Natural killer cell treated with Interleukin-12 subunit alpha and Interleukin-12 subunit beta and Interleukin-15 and Interleukin-18, amount 100 ng/mL, for 72 hours (primary cell): ENCODE results near the gene KCNG1. TPM values are rescaled to one million over a fixed set of nuclear protein-coding genes. Genes with fewer than 3 reads are reported as not detected.
"Not testable (repeated sequence)": the region's sequence is repeated elsewhere in the genome, so short reads cannot be mapped to it uniquely, and the experiment has no call there.

Experiments
- ATAC-seq, 2 donors: fragments of 150-1000 bp; cut with Tn5 transposase in 1 of 2; sonication (Bioruptor Pico), chemical (Tn5 transposase) in 1 of 2; 2 replicates each; pipeline ENCODE4 v1.10.0; 2021
- DNase-seq: peaks from one replicate; pipeline ENCODE4 v3.0.0; 2022; ENCODE audit warnings: low spot score
- H3K27ac Mint-ChIP-seq, 2 donors: 1 replicate in 1 of 2; 2 replicates in 1 of 2; pipeline ENCODE4 v1.8.0; 2022; ENCODE audit warnings: mixed read lengths in 2 of 2, mild to moderate bottlenecking in 1 of 2, moderate library complexity in 1 of 2
- H3K27me3 Mint-ChIP-seq, 2 donors: 1 replicate in 1 of 2; 2 replicates in 1 of 2; pipeline ENCODE4 v1.8.0; 2022; ENCODE audit warnings: mixed read lengths in 2 of 2
- H3K36me3 Mint-ChIP-seq: one replicate; pipeline ENCODE4 v1.8.0; 2022; ENCODE audit warnings: mixed read lengths
- H3K4me1 Mint-ChIP-seq, 2 donors: 1 replicate in 1 of 2; 2 replicates in 1 of 2; pipeline ENCODE4 v1.8.0; 2022; ENCODE audit warnings: low read depth in 2 of 2, mixed read lengths in 2 of 2, mild to moderate bottlenecking in 1 of 2
- H3K4me3 Mint-ChIP-seq: one replicate; pipeline ENCODE4 v1.8.0; 2022; ENCODE audit warnings: mixed read lengths
- H3K9me3 Mint-ChIP-seq: 2 replicates; pipeline ENCODE4 v1.8.0; 2022; ENCODE audit warnings: mixed read lengths
- total RNA-seq, 2 donors: library from RNA; stranded (reverse); gene quantifications; one replicate each; pipeline ENCODE4 v1.2.3, GENCODE V29; 2022

Gene KCNG1
- total RNA-seq, 2 donors from 2014 or later: not detected

DNA sequence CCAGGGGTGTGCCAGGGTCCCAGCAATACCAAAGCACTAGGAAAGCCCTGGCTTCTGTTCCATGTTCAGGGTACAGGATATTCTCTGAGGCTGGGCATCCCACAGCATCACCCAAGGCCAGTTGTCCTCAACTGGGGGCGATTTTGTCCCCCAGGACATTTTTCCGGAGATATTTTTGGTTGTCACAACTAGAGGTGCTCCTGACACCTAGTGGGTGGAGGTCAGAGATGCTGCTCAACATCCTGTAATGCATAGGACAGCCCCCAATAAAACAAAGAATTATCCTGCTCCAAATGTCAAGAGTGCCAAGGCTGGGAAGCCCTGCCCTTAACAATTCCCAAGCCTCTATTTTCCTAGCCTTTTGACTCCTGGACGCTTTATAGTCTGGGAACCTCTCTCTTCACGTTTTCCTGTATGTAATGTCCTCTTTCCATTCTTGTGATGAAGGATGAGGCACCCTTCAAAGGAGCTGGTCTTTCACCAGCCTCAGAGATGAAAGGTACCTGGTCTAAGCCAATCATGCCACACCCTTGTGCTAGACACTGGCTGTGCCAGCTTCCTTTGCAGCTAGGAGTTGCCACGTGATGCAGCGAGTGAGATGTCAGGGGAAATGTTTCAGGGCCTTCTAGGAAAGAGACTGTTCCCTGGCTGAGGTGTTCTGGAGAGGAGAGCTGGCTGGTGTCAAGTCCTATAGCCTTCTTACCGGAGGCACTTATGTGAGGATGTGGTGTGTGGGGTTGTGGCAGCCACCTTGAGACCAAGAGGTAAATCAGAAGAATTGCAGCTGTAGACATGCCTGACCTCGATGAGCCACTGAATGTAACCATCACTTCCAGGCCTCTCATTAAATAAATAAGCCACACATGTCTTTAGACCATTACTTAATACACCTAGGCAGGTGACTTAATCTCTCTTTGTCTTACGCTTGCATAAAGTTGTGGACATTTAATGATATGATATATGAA lies 23.4 kb upstream of the KCNG1 start:
- no peak for ATAC-seq
- H3K4me3 Mint-ChIP-seq: no peak overlapping the region
- H3K4me1 Mint-ChIP-seq: no peaks in the 10 kb centered on the region
- H3K27me3 Mint-ChIP-seq: peaks cover 16 to 35% of the 10 kb centered on the region in 2 donors
- H3K36me3 Mint-ChIP-seq: no peaks in the 10 kb centered on the region
- H3K9me3 Mint-ChIP-seq: no peaks in the 10 kb centered on the region
- no peak overlapping the region for H3K27ac Mint-ChIP-seq
- no peak for DNase-seq

- not testable (repeated sequence) for H3K9me3 Mint-ChIP-seq, H3K4me1 Mint-ChIP-seq, H3K4me3 Mint-ChIP-seq, DNase-seq, H3K27ac Mint-ChIP-seq, H3K36me3 Mint-ChIP-seq, ATAC-seq
- peaks cover 10 to 27% of the 10 kb centered on the region in 2 donors for H3K27me3 Mint-ChIP-seq
Measured at GRCh38 chr20:51045492-51045891, 22.6 kb upstream of the KCNG1 start.

- H3K4me3 Mint-ChIP-seq: no peak overlapping the region
- DNase-seq (no peak), ATAC-seq (no peak)
- H3K36me3 Mint-ChIP-seq: no peaks in the 10 kb centered on the region
- no peaks in the 10 kb centered on the region for H3K4me1 Mint-ChIP-seq
- H3K9me3 Mint-ChIP-seq: no peaks in the 10 kb centered on the region
- peaks cover 4 to 20% of the 10 kb centered on the region in 2 donors for H3K27me3 Mint-ChIP-seq
- H3K27ac Mint-ChIP-seq: no peak overlapping the region
Measured at GRCh38 chr20:51044796-51045195, 21.9 kb upstream of the KCNG1 start.

DNA sequence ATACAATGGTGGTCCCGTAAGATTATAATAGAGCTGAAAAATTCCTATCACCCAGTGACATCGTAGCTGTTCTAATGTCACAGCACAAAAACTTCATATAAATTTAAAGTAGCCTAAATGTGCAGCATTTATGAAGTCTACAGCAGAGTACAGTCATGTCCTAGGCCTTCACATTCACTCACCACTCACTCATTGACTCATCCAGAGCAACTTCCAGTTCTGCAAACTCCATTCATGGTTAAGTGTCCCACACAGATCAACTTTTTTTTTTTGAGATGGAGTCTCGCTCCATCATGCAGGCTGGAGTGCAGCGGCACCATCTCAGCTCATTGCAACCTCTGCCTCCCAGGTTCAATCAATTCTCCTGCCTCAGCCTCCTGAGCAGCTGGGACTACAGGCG lies 20.9 kb upstream of the KCNG1 start:
- no peak for ATAC-seq
- DNase-seq: no peak
- Mint-ChIP-seq H3K4me3 (no peak overlapping the region), H3K36me3 (no peaks in the 10 kb centered on the region), H3K27me3 (peaks cover 0 to 11% of the 10 kb centered on the region in 2 donors), H3K4me1 (no peaks in the 10 kb centered on the region), H3K27ac (no peak overlapping the region), H3K9me3 (no peaks in the 10 kb centered on the region)

- no peaks in the 10 kb centered on the region for H3K4me1 Mint-ChIP-seq
- H3K27ac Mint-ChIP-seq: no peak overlapping the region
- no peak overlapping the region for H3K4me3 Mint-ChIP-seq
- no peak for DNase-seq
- no peaks in the 10 kb centered on the region for H3K36me3 Mint-ChIP-seq
- peaks cover 0 to 10% of the 10 kb centered on the region in 2 donors for H3K27me3 Mint-ChIP-seq
- ATAC-seq: no peak
- H3K9me3 Mint-ChIP-seq: no peaks in the 10 kb centered on the region
Measured at GRCh38 chr20:51042657-51043247, 19.8 kb upstream of the KCNG1 start.

- no peak for DNase-seq
- no peak overlapping the region for H3K27ac Mint-ChIP-seq
- H3K36me3 Mint-ChIP-seq: no peaks in the 10 kb centered on the region
- H3K4me3 Mint-ChIP-seq: no peak overlapping the region
- no peak for ATAC-seq
- H3K27me3 Mint-ChIP-seq: peaks cover 0 to 9% of the 10 kb centered on the region in 2 donors
- no peaks in the 10 kb centered on the region for H3K9me3 Mint-ChIP-seq
- H3K4me1 Mint-ChIP-seq: no peaks in the 10 kb centered on the region
Measured at GRCh38 chr20:51042064-51042463, 19.2 kb upstream of the KCNG1 start.

GRCh38 chr20:51037532-51038115 lies 14.7 kb upstream of the KCNG1 start:
- peaks cover 13 to 17% of the 10 kb centered on the region in 2 donors for H3K27me3 Mint-ChIP-seq
- H3K27ac Mint-ChIP-seq: no peak overlapping the region
- no peak for DNase-seq
- peaks cover 0 to 2% of the 10 kb centered on the region in 2 donors for H3K4me1 Mint-ChIP-seq
- no peaks in the 10 kb centered on the region for H3K36me3 Mint-ChIP-seq
- H3K4me3 Mint-ChIP-seq: no peak overlapping the region
- no peak for ATAC-seq
- H3K9me3 Mint-ChIP-seq: no peaks in the 10 kb centered on the region

DNA sequence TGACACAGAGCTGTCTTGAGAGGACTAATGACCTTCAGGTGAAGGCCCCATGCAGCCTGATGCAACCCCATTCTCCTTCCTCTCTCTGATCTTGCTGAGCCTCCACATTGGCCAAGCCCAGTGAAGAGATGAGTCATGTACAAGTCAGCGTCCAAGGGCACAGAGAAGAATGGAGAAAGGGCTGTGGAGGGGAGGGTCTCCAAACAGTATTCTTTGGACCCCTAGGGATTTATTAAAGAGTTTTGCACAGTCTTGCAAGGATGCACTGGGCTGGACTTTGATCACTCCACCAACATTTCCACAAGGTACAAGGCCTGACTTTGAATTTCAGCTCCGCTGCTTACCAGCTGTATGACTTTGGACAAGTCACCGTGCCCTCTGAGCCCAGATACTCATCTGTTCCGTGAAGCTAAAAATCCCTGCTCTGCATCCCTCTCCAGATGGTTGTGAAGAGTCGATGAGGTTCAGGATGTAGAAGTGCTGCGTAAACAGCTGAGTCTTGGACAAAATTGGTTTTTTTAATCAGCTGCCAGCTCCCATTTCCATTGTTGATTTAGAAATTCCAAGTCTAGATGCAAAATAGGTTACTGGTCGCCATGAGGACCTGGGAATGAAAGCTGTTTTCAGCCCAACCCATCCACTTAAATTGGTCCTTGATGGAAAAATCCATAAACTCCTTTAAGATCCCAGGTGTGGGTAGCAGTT lies 14.1 kb upstream of the KCNG1 start:
- ATAC-seq (no peak), DNase-seq (no peak)
- Mint-ChIP-seq H3K9me3 (no peaks in the 10 kb centered on the region), H3K36me3 (no peaks in the 10 kb centered on the region), H3K4me3 (no peak overlapping the region), H3K27ac (no peak overlapping the region), H3K27me3 (peaks cover 18 to 23% of the 10 kb centered on the region in 2 donors), H3K4me1 (peaks cover 0 to 2% of the 10 kb centered on the region in 2 donors)

GRCh38 chr20:51036226-51036625 lies 13.3 kb upstream of the KCNG1 start:
- ATAC-seq (no peak), DNase-seq (no peak)
- no peaks in the 10 kb centered on the region for H3K9me3 Mint-ChIP-seq
- peaks cover 25 to 31% of the 10 kb centered on the region in 2 donors for H3K27me3 Mint-ChIP-seq
- no peak overlapping the region for H3K27ac Mint-ChIP-seq
- no peaks in the 10 kb centered on the region for H3K36me3 Mint-ChIP-seq
- H3K4me3 Mint-ChIP-seq: no peak overlapping the region
- H3K4me1 Mint-ChIP-seq: peaks cover 0 to 2% of the 10 kb centered on the region in 2 donors

- ATAC-seq (peak in 1 of 2 donors; percentile 40), DNase-seq (no peak)
- no peaks in the 10 kb centered on the region for H3K9me3 Mint-ChIP-seq
- no peak overlapping the region for H3K4me3 Mint-ChIP-seq
- H3K4me1 Mint-ChIP-seq: peaks cover 0 to 2% of the 10 kb centered on the region in 2 donors
- no peak overlapping the region for H3K27ac Mint-ChIP-seq
- H3K36me3 Mint-ChIP-seq: no peaks in the 10 kb centered on the region
- H3K27me3 Mint-ChIP-seq: peaks cover 30 to 32% of the 10 kb centered on the region in 2 donors
Measured at GRCh38 chr20:51034988-51035656, 12.2 kb upstream of the KCNG1 start.

GRCh38 chr20:51034476-51034875 lies 11.6 kb upstream of the KCNG1 start:
- DNase-seq (no peak), ATAC-seq (peak in 1 of 2 donors; percentile 24)
- H3K9me3 Mint-ChIP-seq: no peaks in the 10 kb centered on the region
- H3K4me1 Mint-ChIP-seq: peaks cover 0 to 2% of the 10 kb centered on the region in 2 donors
- H3K27me3 Mint-ChIP-seq: peaks cover 36 to 37% of the 10 kb centered on the region in 2 donors
- no peak overlapping the region for H3K27ac Mint-ChIP-seq
- no peaks in the 10 kb centered on the region for H3K36me3 Mint-ChIP-seq
- no peak overlapping the region for H3K4me3 Mint-ChIP-seq

DNA sequence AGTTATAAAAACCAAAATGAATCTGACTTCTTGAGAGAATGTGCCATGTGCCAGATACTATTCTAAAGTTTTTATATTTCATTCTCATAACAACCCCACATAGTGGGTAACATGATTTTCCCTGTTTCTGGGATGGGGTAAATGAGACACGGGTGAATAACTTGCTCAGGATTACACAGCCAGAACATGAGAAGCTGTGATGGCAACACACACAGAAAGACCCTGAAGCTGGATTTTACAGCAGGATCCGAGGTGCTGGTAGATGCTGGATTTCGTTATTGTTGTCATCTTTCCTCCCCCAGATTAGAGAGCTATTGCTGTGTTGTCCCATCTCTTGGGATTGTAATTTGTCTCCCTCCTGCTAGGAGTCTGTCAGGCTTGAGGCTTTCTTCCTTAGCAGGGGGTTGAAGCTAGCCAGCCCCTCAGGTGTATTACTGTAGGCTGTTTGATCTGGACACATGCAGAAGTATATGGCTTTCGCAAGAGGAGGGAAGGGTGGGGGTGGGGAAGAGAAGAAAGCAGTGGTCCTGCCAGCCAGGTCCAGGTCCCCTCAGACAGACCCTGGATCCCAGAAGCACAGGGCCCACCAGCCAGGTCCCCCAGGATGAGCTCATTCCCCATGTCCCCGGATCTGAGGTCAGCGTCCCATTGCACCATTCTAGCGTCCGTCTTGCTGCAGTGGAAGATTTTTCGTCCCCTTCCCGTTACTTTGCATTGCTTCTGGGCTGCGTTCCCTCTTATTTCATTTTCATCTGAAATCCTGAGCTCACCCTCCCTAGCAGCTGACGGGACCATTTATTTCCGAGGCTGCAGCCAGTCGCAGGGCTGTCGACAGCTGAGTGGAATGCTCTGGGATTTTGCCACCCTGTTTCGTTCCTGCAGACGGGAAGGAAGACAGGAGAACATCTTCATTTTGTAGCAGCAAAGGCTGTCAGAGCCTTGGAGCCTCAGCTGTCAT lies 7.3 kb upstream of the KCNG1 start:
- H3K27ac Mint-ChIP-seq: no peak overlapping the region
- H3K9me3 Mint-ChIP-seq: no peaks in the 10 kb centered on the region
- H3K36me3 Mint-ChIP-seq: no peaks in the 10 kb centered on the region
- no peak for DNase-seq
- peaks cover 0 to 2% of the 10 kb centered on the region in 2 donors for H3K4me1 Mint-ChIP-seq
- ATAC-seq: no peak
- peaks cover 53 to 54% of the 10 kb centered on the region in 2 donors for H3K27me3 Mint-ChIP-seq
- H3K4me3 Mint-ChIP-seq: no peak overlapping the region
